PFSK-1 (cell line): Measurements from ENCODE around the gene PPP4R4.

ENCODE experiments used
- POLR2AphosphoS5 ChIP-seq: IDR thresholded peaks from 2 replicates; pipeline ENCODE4 v1.6.1; 2012; ENCODE audit warnings: low read depth, mild to moderate bottlenecking, control low read depth, low read length, moderate library complexity
- REST ChIP-seq, 2 experiments: IDR thresholded peaks; 2 replicates each; pipeline versions ENCODE4 v1.6.1 to v1.8.0; 2011 to 2012; ENCODE audit warnings: low read depth in 2 of 2, low read length in 2 of 2, control low read depth in 1 of 2, inconsistent platforms in 1 of 2, mild to moderate bottlenecking in 1 of 2, moderate library complexity in 1 of 2; ENCODE audit not compliant: insufficient read depth in 1 of 2
- SIN3A ChIP-seq: IDR thresholded peaks from 2 replicates; pipeline ENCODE4 v1.6.1; 2012; ENCODE audit warnings: mild to moderate bottlenecking, low read length, moderate library complexity, borderline replicate concordance; ENCODE audit not compliant: insufficient read depth

GRCh38 chr14:94192536-94192935 lies 18.4 kb downstream of the PPP4R4 start:
- TF ChIP-seq POLR2AphosphoS5 (no peak), REST (IDR thresholded peaks at IDR 0.05; ENCODE audit: insufficient read depth in 1 of 2, low read depth in 2 of 2, low read length in 2 of 2) (no peak), SIN3A (no peak)
